NCI-H1436 (cell line): ENCODE data around the gene NBPF12.
"Not testable (repeated sequence)": the region's sequence is repeated elsewhere in the genome, so short reads cannot be mapped to it uniquely, and the experiment has no call there.

Experiments
- DNase-seq: peaks from one replicate; lab custom pipeline; 2025; lab: John Stamatoyannopoulos, UW

NBPF12 gene, protein sequence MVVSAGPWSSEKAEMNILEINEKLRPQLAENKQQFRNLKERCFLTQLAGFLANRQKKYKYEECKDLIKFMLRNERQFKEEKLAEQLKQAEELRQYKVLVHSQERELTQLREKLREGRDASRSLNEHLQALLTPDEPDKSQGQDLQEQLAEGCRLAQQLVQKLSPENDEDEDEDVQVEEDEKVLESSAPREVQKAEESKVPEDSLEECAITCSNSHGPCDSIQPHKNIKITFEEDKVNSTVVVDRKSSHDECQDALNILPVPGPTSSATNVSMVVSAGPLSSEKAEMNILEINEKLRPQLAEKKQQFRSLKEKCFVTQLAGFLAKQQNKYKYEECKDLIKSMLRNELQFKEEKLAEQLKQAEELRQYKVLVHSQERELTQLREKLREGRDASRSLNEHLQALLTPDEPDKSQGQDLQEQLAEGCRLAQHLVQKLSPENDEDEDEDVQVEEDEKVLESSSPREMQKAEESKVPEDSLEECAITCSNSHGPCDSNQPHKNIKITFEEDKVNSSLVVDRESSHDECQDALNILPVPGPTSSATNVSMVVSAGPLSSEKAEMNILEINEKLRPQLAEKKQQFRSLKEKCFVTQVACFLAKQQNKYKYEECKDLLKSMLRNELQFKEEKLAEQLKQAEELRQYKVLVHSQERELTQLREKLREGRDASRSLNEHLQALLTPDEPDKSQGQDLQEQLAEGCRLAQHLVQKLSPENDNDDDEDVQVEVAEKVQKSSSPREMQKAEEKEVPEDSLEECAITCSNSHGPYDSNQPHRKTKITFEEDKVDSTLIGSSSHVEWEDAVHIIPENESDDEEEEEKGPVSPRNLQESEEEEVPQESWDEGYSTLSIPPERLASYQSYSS (N-terminal part only)

DNA sequence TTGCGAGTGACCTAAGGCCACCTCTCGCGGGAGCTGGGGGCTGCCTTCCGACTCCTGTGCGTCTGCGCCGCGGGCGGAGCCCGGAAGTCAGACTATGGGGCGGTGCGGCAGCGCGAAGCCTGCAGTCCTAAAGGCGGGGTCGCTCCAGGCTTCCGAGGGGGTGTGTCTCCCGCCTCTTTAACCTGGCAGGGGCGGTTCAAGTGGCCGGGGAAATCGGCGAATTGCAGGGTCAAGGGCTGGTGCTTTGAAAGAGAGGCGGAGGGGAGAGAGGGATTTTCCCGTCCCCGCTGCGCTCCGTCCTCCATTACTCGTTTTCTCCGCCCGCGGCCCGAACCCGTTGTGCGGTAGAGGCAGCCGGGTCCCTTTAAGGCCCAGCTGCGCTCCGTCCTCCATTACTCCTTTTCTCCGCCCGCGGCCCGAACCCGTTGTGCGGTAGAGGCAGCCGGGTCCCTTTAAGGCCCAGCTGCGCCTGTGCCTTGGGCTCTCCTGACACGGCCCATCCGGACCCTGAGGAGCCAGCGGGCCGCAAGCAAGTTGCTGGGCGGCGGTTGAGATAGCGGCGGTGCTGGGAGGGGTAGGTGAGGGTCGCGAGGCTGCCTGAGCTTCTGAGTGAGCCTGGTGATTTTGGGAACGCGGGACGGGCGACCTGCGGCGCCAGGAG is at the start of gene NBPF12:
Gene NBPF12 (plus strand): TSS at position 83 of the 661 bp plus-strand sequence. CDS start 21,820 bp downstream, outside the sequence.
- DNase-seq, result peak; percentile 67

DNA sequence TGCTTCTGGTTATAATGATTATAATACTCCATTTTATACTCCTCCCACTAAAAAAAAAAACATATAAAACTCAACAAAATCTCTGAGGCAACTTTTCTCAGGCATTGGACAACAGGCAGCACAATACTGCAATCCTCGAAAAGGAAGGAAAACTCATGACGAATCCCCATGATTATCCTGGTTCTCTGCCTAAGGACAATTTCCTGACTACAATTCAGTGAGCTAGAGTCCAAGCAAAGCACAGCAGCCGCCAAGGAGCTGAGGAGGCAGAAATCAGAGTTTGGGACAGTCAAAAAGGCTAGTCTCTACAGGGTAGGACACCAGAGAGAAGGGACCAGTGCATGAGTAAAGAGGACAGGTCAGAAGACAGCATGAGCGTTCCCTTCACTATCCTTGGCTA is 46.8 kb upstream of the NBPF12 start:
- not testable (repeated sequence) for DNase-seq

DNA sequence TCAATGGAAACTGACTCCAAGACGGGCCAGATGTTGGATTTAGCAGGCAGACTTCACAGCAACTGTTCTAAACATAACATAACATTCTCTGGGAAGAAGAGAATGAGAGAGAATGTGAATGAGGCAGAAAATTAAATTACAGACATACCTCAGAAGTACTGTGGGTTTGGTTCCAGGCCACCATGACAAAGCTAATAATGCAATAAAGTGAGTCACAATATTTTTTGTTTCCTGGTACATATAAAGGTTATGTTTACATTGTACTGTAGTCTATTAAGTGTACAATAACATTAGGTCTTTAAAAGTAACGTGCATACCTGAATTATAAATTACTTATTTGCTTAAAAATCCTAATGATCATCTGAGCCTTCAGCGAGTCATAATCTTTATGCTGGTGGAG is 45.8 kb upstream of the NBPF12 start:
- not testable (repeated sequence) for DNase-seq

DNA sequence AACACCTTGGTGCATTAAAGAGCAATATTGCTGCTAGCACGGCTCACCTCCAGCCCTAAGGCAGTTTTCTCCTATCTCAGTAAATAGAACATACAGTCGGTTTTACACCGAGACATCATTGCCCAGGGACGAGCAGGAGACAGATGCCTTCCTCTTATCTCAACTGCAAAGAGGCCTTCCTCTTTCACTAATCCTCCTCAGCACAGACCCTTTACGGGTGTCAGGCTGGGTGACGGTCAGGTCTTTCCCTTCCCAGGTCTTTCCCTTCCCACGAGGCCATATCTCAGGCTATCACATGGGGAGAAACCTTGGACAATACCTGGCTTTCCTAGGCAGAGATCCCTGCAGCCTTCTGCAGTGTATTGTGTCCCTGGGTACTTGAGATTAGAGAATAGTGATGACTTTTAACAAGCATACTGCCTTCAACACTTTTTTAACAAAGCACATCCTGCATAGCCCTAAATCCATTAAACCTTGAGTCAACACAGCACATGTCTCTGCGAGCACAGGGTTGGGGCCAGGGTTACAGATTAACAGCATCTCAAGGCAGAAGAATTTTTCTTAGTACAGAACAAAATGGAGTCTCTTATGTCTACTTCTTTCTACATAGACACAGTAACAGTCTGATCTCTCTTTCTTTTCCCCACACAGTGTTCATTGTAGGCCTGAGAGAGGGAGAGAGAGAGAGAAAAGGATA is 30.4 kb upstream of the NBPF12 start:
- DNase-seq, result not testable (repeated sequence)

DNA sequence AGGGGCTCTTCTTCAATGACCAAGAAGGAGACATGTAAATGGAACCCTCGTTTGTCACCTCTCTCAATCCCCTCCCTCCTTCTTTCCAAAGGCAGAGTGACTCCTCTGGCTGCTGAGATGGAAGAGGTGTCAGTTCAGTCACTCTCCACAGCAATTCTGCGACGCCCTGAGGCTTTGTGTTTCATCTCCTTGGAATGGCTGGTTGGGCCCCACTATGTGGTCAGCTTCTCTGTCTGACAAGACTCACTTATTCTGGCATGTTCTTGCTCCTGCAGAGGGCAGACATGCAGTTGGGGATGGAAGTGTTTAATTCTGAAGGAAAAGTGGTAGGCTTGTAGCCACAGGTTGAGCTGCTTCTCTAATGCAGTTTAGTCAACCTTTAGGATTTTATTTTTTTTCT is 25.1 kb upstream of the NBPF12 start:
- not testable (repeated sequence) for DNase-seq

DNA sequence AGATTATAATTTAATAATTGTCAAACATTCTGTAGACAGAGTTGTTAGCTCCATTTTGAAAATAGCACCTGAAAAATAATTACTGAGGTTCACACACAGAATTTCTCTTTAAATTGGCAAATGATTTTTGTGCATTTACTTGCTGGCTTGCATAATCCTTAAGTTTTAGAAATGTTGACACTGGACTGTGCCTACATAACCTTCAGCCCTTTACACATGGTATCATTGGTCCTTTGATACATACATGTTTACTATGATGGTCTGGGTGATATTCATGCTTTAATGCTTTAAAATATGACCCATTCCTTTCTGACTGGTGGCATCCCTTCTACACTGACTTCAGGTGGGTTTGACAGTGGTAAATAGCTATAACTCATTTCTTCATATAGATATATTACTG is 17.3 kb upstream of the NBPF12 start:
- not testable (repeated sequence) for DNase-seq

DNA sequence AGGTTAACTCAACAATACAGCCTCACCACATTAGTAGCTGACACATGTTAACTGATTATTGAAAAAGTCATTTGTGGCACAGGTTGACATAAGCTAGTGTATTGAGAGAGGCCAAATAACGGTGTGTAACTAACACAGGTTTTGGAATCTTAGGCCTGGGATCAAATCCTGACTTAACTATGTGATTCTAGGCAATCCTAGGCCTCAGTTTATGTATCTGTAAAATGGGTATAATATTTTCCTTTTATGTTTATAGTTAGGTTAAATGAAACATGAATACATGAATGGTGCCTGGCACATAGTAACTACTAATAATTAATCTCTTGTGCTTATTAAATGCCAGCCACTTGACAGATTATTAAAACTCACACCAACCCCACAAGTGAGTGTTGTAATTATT is 15.5 kb upstream of the NBPF12 start:
- not testable (repeated sequence) for DNase-seq

DNA sequence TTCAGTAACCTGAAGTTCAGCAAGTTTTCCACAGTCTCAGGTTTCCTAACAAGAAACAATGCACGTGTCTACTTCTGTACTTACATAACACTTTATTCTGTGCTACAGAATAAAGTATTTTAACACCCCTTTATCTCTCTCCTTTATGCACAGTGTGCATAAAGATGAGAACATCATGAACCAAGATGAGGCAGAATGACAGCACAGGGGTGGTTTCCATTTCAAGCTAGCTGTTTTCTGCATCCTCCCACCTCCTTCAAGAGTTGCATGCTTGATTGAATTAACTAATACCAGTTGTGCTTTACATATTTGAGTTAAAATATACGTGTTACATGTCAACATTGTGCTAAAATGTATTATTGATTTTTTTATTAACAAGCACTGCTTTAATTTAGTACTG is 14.0 kb upstream of the NBPF12 start:
- DNase-seq, result not testable (repeated sequence)

DNA sequence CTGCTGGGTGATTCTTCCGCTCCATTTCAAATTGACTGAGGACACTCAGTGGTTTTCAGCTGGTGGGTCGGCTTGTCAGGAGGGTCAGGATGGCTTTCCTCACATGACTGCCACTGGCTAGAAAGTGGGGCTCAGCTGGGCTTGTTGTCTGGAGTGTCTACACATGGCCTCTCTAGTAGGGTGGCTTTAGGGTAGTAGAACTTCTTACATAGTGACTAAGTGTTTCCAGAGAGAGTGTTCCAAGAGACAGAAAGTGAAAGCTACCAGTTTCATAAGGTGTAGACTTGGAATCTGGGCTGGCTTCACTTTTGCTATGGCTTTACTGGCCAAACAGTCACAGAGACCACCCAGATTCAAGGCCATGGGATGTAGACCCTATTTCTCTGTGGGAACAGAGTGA is 11.7 kb upstream of the NBPF12 start:
- DNase-seq, result not testable (repeated sequence)

DNA sequence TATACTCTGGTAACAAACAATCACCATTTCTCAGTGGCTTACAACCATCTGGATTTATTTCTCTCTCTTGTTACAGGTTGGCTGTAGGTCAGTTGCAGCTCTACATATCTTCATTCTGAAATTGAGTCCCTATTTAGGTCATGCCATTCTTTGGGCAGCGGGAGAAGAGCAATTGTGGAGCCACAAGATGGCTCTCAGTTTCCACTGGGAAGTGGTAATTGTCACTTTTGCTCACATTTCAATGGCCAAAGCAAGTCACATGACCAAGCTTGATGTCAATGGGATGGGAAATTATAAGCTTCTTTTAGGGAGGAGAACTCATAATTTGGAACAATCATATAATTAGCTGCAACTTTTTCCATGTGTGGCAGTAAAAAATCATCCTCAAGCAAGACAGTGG is 7.9 kb upstream of the NBPF12 start:
- DNase-seq, result not testable (repeated sequence)

DNA sequence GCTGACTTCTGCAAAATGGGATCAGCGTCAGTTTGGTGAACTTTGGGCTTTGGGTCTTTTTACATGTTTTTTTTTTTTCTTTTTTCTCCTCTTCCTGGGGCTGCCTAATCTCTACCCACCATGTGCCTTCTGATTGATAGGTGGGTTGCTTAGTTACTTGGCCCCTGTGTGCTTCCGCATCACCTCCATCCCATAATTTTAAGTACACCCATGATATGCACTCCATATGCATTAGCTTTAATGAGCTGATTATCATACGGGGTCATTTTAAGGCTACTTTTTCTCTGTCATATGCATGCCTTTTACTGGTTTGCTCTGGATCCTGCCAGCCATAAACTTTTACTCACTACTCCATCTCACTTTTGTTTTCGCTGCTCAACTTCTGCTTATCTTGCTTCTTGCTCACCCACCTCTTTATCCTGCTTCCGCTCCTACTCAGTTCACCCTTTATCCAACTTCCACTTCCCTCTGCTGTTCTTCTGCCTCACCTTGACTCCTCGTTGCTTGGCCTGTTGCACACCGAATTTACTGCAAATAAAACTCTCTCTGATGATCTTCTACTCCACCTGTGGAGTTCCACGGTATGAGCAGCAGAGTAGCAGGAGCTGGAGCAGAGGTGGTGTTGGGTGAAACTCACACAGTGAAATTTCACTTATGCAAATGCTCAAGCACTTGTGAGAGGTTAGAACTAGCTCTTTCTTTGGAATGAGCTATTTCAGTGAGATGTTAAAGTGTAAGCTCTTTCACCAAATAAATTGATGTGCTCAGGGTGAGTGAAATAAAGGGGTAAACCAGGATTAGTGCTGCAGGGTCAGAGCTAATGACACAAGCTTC is 3.5 kb upstream of the NBPF12 start:
- not testable (repeated sequence) for DNase-seq

DNA sequence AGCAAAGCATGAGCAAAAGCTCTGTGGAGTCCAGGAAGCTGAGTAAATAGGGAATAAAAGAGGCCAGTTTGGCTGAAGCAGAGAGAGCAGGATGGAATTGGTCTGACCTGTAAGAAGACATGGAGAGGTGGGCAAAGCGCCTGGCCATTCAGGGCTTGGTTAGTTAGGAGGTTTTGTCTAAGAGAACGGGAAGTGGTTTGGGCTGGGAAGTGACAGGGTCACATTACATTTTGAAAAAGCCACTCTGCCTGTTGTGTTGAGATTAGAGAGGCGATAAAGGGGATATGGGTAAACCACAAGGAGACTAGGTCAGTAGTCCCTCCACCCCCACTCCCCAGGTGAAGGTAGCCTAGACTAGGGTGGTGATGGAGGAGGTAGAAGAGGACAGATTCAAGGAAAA is 662 bp upstream of the NBPF12 start:
- DNase-seq, result not testable (repeated sequence)

DNA sequence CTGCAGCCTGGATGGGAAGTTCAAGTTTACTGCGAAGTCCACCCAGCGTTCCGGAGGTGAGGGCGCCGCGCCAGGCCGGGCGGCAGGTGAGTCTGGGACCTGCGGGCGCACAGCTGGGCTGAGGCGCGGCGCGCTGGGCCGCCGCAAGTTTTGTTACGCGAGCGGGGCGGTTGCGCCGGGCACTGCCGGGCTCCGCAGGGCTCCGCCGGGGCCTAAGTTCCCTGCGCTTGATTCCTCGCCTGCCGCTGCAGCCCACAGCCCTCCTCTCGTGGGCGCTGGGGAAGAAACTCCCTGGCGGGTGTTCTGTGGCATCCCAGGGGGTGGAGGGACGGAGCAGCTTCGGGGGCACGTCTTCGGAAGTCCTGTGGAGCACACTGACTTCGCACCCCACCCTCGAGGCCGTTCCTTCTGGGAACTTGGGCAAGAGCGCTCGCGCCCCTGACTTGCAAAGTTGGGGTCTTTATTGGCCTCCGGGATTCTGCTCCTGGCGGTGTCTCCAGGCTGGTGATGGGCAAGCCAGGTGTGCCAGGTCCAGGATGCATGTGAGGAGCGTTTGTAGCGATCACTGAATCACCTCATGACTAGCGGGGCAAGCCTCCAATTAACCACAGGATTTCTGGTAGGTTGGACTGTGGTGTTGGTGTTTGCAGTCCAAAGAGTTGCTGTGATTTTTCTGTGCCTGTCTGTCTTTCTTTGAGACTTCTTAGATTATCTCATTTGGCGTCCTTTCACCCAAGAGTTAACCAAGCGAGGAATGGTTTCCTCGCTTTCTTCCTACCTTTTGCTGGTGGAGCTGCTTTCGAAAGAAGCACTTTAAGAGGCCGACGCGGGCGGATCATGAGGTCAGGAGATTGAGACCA is 1.0 kb downstream of the NBPF12 start:
- DNase-seq, result not testable (repeated sequence)

DNA sequence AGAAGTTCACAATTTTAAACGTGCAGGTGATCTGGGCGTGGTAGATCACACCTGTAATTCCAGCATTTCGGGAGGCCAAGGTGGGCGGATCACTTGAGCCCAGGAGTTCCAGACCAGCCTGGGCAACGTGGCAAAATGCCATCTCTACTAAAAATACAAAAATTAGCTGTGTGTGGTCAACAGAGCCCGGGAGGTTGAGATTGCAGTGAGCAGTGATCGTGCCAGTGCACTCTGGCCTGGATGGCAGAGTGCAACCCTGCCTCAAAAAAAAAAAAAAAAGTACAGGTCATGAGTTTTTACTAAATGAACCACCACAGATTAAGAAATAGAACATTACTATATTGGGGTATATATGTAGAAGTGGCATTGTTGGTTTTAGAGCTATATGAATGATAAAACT is 2.2 kb downstream of the NBPF12 start:
- not testable (repeated sequence) for DNase-seq

DNA sequence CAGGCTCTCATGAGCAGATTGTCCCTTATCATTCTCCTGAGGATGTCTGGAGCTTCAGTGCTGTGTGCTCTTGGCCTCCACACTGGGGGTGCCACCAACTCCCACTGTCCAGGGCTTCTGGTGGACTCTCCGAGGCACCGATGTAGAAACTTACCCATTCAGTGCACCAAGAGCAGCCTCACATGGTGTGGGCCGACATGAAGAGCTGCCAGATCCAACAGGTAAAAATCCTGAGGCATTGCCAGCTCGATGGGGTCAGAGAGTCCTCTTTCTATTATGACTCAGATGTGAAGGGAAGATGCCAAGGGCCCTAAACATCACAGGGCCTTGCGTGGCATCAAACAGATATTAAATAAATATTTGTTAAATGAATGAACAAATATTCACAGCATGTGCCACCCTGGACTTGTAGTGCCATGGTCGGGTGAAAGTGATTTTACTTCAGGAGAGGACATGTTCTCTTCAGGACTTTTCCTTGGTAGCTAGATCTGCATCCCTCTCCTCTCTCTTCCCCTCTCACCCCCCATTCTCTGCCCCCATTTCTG is 5.3 kb downstream of the NBPF12 start:
- DNase-seq, result not testable (repeated sequence)

DNA sequence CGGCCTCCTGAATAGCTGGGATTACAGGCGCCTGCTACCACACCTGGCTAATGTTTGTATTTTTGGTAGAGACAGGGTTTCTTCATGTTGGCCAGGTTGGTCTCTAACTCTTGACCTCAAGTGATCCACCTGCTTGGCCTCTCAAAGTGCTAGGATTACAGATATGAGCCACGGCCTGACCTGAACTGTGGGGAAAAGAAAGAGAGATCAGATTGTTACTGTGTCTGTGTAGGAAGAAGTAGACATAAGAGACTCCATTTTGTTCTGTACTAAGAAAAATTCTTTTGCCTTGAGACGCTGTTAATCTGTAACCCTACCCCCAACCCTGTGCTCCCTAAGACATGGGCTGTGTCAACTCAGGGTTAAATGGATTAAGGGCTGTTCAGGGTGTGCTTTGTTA is 10.0 kb downstream of the NBPF12 start:
- not testable (repeated sequence) for DNase-seq

DNA sequence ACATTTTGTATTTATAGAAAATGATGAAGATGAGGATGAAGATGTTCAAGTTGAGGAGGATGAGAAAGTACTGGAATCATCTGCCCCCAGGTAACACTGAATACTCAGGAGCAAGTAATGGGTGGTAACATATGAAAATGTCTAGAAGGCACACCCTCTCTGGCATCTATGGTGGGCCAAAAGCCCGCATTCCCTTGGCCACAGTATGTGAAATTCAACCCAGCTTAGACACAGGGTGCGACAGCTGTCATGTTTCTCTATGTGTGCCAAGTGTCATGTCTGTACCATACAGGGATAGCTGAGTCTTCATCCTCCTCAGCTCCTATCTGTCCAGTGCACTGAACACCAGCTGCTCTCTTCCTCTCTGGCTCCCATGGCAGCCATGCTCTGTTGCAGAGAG is 26.2 kb downstream of the NBPF12 start:
- DNase-seq, result not testable (repeated sequence)

DNA sequence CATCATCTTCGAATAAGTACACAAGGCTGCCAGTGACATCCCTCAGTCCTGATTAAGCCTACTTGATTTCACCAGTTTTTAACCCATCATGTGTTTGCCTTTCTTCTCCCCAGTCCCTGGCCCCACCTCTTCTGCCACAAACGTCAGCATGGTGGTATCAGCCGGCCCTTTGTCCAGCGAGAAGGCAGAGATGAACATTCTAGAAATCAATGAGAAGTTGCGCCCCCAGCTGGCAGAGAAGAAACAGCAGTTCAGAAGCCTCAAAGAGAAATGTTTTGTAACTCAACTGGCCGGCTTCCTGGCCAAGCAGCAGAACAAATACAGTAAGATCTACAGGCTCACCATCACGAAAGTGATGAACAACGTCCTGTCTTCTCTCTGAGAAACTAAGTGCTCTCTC is 28.2 kb downstream of the NBPF12 start:
- DNase-seq, result not testable (repeated sequence)

DNA sequence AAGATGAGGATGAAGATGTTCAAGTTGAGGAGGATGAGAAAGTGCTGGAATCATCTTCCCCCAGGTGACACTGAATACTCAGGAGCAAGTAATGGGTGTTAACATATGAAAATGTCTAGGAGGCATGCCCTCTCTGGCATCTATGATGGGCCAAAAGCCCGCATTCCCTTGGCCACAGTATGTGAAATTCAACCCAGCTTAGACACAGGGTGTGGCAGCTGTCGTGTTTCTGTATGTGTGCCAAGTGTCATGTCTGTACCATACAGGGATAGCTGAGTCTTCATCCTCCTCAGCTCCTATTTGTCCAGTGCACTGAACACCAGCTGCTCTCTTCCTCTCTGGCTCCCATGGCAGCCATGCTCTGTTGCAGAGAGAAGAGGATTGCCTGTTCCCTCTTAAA is 32.5 kb downstream of the NBPF12 start:
- not testable (repeated sequence) for DNase-seq
